NCI-H187 treated with DMSO at 0.1 percent for 48 hours (cell line): Measurements from ENCODE around the gene HSD17B1.
A peak's percentile ranks its signal among the peaks of the same experiment; 100 is the strongest.
"Not testable (repeated sequence)": the region's sequence is repeated elsewhere in the genome, so short reads cannot be mapped to it uniquely, and the experiment has no call there.

Experiments used
- DNase-seq: peaks from one replicate; lab custom pipeline; 2025; lab: John Stamatoyannopoulos, UW

Gene HSD17B1

DNA sequence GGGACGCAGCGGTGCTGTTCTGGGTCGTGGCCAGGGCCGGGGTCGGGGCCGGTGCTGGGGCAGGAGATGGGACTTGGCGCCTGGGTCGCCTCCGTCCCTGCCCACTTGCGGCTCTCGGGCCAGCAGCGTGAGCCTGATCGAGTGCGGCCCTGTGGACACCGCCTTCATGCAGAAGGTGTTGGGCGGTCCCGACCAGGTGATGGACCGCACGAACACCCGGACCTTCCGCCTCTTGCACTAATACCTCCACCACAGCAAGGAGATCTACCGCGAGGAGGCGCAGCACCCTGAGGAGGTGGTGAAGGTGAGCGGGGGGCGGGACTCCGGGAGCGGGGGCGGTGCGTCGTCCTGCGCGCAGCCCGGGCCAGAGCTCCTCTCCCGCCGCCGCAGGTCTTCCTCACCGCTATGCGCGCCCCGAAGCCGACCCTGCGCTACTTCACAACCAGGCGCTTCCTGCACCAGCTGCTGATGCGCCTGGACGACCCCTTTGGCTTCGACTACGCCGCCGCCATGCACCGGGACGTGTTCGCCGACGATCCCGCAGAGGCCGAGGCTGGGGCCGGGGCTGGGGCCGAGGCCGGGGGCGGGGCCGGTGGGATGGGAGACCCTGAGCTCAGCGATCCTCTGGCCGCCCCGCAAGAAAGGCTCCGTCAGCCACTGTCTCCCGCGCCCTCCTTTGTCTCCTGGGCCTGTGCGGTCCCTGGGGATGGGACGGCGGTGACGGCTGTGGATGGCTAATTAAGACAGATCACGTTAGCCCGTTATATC is 4.5 kb upstream of the HSD17B1 start:
- DNase-seq = peak; percentile 35

- no peak for DNase-seq
Measured at GRCh38 chr17:42548993-42549755, 3.5 kb upstream of the HSD17B1 start.

DNA sequence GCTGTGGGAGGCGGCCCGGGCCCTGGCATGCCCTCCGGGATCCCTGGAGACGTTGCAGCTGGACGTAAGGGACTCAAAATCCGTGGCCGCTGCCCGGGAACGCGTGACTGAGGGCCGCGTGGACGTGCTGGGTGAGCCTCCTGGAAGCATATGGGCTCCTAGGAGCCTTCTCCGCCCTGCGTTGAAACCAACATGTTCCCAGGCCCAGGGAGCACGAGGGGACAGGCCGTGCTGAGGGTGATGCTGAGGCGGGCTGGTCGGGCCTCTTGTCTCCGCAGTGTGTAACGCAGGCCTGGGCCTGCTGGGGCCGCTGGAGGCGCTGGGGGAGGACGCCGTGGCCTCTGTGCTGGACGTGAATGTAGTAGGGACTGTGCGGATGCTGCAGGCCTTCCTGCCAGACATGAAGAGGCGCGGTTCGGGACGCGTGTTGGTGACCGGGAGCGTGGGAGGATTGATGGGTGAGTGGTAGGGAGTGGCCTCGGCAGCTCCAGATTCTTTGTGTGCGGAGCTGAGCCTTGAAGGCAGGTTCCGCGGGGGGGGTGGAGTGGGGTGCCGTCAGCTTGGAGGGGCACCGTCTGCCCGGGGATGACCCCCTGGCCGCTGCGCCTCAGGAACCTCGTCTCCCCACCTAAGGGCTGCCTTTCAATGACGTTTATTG is 567 bp downstream of the HSD17B1 start:
- no peak for DNase-seq

- DNase-seq = no peak
Measured at GRCh38 chr17:42553866-42554249, 1.1 kb downstream of the HSD17B1 start.

- DNase-seq = no peak
Measured at GRCh38 chr17:42554250-42555121, 1.8 kb downstream of the HSD17B1 start.

DNA sequence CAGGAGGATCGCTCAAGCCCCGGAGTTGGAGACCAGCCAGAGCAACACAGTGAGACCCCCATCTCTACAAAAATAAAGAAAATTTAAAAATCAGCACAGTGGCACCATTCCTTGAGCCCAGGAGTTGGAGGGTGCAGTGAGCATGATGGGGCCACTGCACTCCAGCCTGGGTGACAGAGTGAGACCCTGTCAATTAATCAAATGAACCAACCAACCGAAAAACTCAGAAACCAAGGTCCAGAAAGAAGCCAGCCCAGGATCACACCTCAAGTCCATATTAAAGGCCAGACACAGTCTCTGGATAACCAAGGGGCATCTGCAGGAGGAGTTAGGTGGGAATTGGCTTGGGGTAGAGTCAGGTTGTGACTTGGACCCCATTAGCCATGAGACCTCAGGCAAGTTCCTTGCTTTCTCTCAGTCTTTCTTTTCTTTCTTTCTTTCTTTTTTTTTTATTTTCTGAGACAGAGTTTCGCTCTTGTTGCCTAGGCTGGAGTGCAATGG is 2.4 kb downstream of the HSD17B1 start:
- no peak for DNase-seq

- not testable (repeated sequence) for DNase-seq
Measured at GRCh38 chr17:42555961-42556617, 3.4 kb downstream of the HSD17B1 start.

DNA sequence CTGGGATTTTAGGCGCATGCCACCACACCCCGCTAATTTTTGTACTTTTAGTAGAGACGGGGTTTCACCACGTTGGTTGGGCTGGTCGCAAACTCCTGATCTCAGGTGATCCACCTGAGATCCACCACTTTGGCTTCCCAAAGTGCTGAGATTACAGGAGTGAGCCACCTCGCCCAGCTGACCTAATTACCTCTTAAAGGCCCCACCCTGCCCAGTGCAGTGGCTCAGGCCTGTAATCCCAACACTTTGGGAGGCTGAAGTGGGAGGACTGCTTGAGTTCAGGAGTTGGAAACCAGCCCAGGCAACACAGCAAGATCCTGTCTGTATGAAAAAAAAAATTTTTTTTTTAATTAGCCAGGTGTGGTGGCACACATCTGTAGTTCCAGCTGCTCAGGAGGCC is 6.4 kb downstream of the HSD17B1 start:
- DNase-seq = no peak

GRCh38 chr17:42560246-42560645 is 7.5 kb downstream of the HSD17B1 start:
- no peak for DNase-seq

GRCh38 chr17:42561897-42562387 is 9.2 kb downstream of the HSD17B1 start, which contains the start of gene COASY:
Gene COASY, plus strand, starts transcription at chr17:42562148. Its CDS starts 475 bp downstream, at chr17:42562623.
- peak; percentile 84 for DNase-seq

GRCh38 chr17:42562388-42563142 is 9.8 kb downstream of the HSD17B1 start:
- no peak for DNase-seq

- DNase-seq = no peak
Measured at GRCh38 chr17:42563143-42563509, 10.4 kb downstream of the HSD17B1 start.

- no peak for DNase-seq
Measured at GRCh38 chr17:42563543-42563942, 10.8 kb downstream of the HSD17B1 start.

DNA sequence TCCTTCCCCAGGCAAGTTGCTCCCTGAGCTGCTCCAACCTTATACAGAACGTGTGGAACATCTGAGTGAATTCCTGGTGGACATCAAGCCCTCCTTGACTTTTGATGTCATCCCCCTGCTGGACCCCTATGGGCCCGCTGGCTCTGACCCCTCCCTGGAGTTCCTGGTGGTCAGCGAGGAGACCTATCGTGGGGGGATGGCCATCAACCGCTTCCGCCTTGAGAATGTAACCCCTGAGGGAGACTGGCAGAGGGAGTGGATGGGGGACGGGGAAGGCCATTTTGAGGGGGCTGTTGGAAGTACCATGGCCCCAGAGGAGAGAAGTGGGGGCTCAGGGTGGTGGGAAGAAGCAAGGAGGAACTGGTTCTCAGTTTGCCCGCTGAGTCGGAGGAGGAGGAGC is 11.2 kb downstream of the HSD17B1 start:
- no peak for DNase-seq

- no peak for DNase-seq
Measured at GRCh38 chr17:42564815-42565522, 12.2 kb downstream of the HSD17B1 start.

- no peak for DNase-seq
Measured at GRCh38 chr17:42565523-42566214, 12.9 kb downstream of the HSD17B1 start.

DNA sequence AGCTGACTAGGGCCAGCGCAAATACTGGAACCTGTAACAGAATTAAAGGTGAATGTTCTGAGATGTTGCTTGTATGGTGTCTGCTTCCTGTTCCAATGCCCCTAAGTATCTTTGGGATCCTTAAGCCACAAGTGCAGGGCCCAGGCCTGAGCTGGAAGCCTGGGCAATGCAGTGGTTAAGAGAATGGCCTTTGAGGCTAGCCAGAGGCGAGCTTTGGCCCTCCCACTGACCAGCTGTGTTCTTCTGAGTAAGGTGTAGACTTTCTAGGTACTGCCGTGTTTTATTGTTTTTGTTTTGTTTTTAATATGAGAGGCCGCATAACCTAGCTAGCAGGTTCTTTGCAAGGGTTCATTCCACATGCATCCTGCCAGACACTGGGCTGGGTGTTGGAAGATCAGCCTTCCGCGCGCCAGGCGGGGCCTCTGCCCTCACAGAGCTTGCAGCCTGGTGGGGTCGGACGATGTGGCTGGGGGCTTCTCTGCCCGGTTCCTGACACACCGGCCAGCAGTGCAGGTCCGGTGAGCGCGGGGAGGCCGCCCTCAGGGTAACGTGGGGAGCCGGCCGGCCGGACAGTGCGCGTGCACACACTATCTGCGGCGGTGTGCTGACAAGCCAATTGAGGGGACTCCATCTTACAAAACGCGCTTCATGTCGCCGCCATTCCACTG is 13.6 kb downstream of the HSD17B1 start:
- DNase-seq = no peak

- DNase-seq = peak; percentile 54
Measured at GRCh38 chr17:42566883-42567573, 14.3 kb downstream of the HSD17B1 start, which contains the start of gene MLX. Gene MLX, plus strand, starts transcription at chr17:42567100. Its CDS starts 25 bp downstream, at chr17:42567125.
